ENCODE data around the gene POLA2. TPM values are rescaled to one million over a fixed set of nuclear protein-coding genes. Genes with fewer than 3 reads are reported as not detected.
A peak's percentile ranks its signal among the peaks of the same experiment; 100 is the strongest.

Gene POLA2
- total RNA-seq, 1 experiment from 2014 or later, result 8.7 TPM

DNA sequence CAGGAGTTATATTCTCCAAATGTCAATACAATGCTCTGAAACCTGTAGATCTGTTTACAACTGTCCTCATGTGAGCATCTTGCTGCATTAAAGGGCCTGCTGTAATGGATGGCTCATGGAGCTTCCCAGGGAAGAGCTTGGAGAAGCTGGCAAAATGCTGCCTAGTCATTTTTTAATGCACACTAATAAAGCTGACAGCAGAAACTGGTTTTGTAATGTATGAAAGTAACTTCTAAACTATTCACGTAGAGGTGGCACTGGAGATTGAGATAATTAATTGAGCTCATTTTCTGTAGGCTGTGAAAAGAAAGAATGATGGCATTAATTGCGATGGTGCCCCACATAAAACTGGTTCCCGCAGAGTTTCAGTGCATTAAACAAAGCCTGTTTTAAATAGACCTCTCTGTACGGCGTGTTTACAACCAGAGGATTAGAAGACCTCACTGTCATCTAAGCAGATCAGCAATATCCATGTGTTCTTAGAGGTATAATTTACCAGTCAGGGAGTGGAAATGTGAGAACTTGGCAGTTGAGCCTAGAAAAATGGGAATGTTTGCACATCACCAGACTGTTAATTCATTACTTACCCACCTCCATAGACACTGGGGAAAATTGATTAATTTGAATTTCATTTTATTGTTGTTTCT is 16.0 kb downstream of the POLA2 start:
- no peak for DNase-seq (ENCODE audit: low read depth)
- in situ Hi-C loops (cut with HindIII; ENCODE audit: low pct_unique_long_range_greater_than_20kb, low sequenced_read_pairs), result no loop called here

DNA sequence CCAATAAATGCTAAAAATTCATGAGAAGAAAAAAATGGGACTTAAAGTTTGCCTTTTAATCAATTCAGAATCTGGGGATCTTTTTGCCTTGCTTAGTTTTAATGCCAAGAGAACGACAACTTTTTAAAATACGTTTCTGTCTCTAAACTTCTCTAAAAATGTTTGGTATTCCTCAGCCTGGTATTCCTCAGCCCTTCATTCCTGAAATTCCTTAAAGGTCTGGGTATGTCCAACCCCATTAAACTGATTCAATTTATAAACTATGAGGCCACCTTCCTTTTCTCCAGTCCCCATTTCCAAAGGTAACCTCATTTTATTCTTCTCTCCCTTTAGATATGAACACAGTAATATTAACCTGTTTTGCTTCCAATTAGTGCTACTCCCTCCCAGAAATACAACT is 16.6 kb downstream of the POLA2 start:
- DNase-seq (ENCODE audit: low read depth), result no peak
- in situ Hi-C loops (cut with HindIII; ENCODE audit: low pct_unique_long_range_greater_than_20kb, low sequenced_read_pairs), result no loop called here

DNA sequence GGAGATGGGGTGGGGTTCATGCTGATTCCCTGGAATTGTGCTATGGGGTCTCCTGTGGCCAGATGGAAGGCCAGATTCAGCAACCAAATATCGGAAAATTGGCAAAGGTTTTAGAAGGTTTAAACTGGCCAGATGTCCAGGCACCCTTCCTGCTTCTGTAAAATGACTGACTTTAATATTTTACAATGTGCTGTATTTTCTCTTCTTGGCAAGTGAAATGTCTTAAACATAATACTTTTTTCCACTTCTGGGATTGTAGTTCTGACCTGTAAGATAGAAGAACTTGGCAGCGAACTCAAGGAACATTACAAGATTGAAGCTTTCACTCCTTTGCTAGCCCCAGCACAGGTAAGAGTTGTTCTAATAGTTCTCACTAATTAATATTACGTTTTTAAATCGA is 17.5 kb downstream of the POLA2 start:
- no peak for DNase-seq (ENCODE audit: low read depth)
- in situ Hi-C loops (cut with HindIII; ENCODE audit: low pct_unique_long_range_greater_than_20kb, low sequenced_read_pairs), result no loop called here

DNA sequence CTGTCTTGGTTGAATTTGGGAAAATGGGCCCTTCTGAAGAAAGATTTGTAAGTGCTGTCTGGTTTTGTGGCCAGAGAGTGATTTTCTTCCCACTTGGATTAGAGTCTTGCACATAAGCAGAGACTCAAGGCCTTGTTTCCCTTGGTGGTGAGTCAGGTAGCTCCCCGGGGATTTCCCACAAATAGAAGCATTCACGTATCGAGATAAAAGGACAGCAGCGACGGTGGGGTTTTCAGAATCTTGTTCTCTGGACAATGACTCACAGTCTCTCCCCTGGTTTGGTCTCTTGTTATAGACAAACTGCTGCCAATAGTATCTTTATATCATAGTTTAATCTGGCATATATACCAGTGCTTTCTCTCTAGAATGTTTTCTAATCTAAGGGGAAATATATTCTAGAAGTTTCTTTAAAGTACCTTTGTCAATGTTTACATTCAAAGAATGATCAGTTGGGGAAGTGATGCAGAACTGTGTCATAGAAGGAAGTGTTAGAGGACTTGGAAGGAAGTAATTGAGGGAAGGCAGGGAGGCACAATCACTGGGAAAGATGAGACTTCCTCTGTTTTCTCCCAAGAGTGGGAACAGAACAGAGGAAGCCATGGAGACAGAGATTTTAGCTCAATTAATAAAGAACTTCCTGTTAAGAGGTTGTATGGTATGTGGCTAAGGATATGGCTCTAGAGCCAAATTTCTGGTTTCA is 18.1 kb downstream of the POLA2 start:
- DNase-seq (ENCODE audit: low read depth), result peak; percentile 75
- in situ Hi-C loops (cut with HindIII; ENCODE audit: low pct_unique_long_range_greater_than_20kb, low sequenced_read_pairs), result no loop called here

DNA sequence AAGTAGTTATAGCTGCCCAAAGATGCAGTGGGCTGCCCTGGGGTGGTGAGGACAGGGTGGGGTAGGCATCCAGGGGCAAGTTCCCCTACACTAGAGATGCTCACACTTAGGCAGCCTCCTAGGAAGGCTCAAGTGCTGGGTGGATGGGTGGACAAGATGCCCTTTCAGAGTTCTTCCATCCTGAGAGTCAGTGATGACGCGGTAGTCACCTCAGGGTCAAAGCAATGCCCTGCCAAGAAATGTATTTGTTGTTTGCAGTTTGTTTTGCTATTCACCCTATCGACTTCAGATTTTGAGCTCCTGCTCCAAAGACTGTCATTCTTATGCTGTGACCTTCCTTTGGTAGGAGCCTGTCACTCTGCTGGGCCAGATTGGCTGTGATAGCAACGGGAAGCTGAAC is 18.9 kb downstream of the POLA2 start:
- in situ Hi-C loops (cut with HindIII; ENCODE audit: low pct_unique_long_range_greater_than_20kb, low sequenced_read_pairs), result no loop called here
- DNase-seq (ENCODE audit: low read depth), result no peak

DNA sequence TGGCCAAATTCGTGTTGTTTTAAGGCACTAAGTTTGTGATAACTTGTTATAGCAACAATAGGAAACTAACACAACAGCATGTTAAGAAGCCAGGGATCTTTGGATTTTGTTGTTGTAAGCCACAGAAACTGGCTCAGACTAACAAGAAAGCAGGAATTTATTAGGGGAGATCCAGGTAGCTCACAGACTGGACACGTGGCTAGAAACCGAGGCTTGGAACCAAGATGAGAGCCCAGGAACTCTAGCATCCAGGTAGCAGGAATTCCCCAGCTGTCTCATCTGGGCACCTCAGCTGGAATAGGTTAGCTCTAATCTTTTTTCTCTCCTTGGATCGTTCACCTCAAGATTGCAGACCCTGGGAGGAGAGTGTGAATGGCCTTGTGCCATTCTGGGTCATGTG is 24.9 kb downstream of the POLA2 start:
- DNase-seq (ENCODE audit: low read depth), result no peak
- in situ Hi-C loops (cut with HindIII; ENCODE audit: low pct_unique_long_range_greater_than_20kb, low sequenced_read_pairs), result no loop called here

DNA sequence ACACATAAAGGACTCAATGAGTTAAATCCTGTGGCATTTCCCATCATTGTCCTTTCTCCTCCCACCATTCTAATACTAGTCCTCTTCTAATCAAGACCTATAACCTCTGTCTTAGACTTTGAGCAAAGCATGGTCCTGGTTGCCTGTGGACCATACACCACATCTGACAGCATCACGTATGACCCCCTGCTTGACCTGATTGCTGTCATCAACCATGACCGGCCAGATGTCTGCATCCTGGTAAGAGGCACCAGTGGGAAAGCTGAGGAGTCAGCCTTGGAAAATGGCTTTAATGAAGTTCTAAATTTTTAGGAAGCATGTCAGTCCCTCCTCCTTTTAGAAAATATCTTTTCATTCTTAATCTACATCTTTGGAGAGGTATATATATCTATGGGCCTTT is 25.8 kb downstream of the POLA2 start:
- in situ Hi-C loops (cut with HindIII; ENCODE audit: low pct_unique_long_range_greater_than_20kb, low sequenced_read_pairs), result no loop called here
- no peak for DNase-seq (ENCODE audit: low read depth)

DNA sequence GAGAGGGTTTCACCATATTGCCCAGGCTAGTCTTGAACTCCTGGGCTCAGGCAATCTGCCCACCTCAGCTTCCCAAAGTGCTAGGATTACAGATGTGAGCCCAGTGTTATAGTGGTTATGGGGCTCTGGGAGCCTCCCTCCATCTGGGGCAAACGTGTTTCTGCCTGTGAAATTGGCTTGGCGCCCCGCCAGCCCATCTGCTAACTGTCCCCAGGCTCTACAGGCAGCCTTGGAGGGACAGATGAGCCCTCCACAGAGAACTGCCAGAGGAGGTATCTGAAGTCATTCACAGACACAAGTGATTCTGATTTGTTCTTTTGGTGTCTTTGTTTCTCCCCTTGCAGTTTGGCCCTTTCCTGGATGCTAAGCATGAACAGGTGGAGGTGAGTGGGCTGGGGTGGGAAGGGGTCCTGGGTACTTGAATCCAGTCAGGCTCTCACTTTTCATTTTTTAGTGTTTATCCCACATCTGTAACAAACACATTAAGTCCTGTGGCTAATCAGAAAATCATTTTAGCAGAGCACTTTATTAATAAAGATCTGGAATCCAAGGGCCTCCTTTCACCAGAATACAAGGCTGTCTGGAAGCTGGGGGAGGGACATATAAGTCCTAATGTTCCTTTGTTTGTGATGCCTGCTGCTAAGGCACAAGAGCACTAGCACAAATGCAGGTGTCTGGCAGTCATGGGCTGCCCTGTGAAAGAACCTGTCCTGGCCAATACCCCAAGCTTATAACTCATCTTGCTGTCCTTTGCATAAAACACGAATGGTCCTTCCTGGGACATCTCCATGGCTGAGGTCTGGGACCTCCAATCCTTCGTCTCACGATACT is 27.2 kb downstream of the POLA2 start:
- in situ Hi-C loops (cut with HindIII; ENCODE audit: low pct_unique_long_range_greater_than_20kb, low sequenced_read_pairs), result no loop called here
- no peak for DNase-seq (ENCODE audit: low read depth)

DNA sequence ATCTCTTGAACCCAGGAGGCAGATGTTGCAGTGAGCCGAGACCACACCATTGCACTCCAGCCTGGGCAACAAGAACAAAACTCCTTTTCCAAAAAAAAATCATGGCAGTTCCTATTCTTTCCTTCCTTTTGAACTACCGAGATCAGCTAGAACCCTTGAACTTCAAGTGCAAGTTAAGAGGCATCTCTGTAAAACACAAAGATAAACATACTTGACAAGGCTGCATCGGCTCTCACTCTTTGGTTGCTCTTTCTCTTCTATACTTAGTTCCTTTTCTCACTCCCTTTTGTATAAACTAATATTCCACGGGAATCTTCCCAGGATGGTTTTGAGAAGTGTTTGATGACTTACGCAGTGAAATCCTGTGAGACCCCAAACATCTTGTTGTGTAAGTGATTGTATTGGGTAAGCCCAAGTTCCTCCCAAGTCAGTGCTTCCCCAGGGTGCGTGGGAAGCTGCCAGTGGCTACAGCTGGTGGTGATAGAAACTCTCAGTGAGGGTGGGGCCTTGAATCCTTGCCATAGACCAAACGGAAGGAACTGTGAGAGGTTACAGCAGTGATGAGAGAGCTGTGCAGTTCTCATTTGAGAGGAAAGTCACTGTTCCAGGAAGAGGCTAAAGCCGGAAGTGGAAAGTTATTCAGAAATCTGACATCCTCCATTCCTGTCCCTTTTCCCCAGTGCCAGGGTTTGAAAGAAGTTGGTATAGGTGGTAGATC is 28.8 kb downstream of the POLA2 start:
- in situ Hi-C loops (cut with HindIII; ENCODE audit: low pct_unique_long_range_greater_than_20kb, low sequenced_read_pairs), result no loop called here
- no peak for DNase-seq (ENCODE audit: low read depth)

DNA sequence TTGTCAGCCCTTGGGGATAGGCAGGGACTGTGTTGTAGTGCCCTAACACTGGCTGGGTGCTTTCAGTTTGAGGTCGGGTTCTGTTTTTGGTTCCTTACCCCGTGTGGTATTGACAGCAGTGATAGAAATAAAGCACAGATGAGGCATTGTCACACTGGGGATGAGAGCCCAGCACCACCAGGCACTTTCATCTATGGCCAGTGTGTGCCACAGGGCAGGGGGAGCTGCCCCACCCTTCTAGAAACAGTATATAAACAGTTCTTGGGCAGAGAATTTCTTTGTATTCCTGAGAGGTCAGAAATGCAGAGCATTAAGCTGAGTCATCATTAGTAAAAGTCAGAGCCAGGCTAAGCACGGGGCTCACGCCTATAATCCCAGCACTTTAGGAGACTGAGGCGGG is 29.9 kb downstream of the POLA2 start:
- in situ Hi-C loops (cut with HindIII; ENCODE audit: low pct_unique_long_range_greater_than_20kb, low sequenced_read_pairs), result no loop called here

DNA sequence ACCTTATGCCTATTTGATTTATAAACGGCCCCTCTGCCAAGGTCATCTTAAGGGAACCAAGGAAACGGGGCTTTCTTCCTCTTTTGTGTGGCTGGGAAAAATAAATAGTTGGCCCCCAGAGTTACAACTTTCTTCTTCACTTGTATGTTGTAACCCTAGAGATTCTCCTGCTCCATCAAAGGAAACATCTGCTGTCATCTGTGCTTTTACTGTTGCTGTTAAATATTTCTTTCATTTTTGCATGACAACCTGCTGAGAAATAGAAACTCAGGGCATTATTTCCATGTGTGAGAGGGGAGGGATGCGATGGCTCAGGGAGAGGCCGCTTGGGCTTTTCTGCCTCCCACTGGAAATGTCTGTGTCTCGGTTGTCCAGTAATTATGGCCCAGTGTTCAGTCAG is 31.1 kb downstream of the POLA2 start:
- in situ Hi-C loops (cut with HindIII; ENCODE audit: low pct_unique_long_range_greater_than_20kb, low sequenced_read_pairs), result no loop called here
- DNase-seq (ENCODE audit: low read depth), result no peak

More for the DNA sequence above, 29.9 kb downstream of the POLA2 start:
- peak; percentile 47 for DNase-seq (ENCODE audit: low read depth)

DNA sequence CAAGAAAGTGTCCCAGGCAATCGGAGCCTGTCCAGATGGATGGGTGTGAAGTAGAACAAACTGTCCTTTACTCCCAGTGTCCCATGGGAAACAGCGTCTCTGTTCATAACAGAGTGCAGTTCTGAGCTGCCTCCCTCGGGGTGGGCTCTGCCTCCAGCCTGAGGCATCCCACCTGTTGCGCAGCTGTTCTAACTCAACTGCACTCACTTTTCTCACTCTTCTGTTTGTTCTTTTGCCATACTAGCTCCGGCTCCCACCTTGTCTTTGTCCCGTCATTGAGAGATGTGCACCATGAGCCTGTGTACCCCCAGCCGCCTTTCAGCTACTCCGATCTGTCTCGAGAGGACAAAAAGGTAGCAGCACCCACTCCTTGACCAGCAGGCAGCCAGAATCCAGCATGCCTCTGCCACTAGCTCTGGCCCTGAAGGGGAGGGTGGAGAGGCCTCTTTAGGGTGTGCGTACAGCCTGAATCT is 32.2 kb downstream of the POLA2 start:
- no peak for DNase-seq (ENCODE audit: low read depth)
- in situ Hi-C loops (cut with HindIII; ENCODE audit: low pct_unique_long_range_greater_than_20kb, low sequenced_read_pairs), result no loop called here

DNA sequence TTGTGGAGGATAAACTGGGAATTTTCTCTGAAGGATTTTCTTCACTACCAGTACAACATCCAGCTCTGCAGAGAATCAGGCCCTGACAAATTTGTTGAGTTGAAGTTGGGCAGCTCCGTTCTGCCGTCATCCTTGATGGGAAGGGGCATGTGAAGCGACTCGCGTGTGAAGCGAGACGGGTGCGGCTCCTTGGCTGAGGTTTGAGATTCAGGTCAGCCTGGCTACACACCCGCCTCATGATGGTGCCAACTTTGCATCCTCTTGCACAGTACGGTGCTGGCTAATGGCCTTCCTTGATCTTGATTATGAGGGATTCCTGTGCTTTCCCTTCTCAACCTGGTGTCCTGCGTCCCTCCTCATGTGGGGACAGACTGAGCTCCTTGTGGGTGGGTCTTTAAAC is 33.2 kb downstream of the POLA2 start:
- in situ Hi-C loops (cut with HindIII; ENCODE audit: low pct_unique_long_range_greater_than_20kb, low sequenced_read_pairs), result no loop called here
- DNase-seq (ENCODE audit: low read depth), result no peak

DNA sequence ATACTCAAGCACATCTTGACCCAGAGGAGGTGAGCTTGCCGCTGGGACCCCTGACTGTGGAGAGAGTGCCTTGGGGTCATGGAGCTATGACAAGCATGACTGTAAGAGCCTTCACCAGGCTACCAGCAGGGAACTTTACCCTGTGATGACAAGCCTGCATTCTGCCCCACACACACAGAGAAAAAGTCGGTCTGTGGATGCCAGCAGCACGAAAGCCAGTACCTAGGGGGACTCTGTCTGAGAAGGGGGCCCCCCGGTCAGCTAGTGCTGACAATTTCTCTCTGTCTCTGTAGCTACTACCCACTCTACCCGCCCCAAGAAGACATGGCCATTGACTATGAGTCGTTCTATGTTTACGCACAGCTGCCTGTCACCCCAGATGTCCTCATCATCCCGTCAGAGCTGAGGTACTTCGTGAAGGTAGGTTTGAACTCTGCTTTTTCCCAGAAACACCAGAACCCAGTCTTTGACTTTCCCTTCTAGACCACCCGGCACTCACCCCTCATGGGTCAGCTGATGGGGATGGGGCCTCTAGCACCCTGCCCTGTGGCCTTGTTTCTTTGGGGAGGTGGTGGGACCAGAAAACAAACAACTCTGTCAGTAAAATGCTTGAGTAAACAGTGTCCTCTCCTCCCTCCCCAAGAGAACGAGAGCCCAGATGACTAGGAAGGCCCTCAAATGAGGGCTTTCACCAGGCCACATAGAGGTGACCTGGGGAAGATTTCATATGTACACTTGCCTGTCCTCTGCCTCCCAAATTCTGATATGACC is 34.0 kb downstream of the POLA2 start:
- in situ Hi-C loops (cut with HindIII; ENCODE audit: low pct_unique_long_range_greater_than_20kb, low sequenced_read_pairs), result no loop called here
- DNase-seq (ENCODE audit: low read depth), result no peak

DNA sequence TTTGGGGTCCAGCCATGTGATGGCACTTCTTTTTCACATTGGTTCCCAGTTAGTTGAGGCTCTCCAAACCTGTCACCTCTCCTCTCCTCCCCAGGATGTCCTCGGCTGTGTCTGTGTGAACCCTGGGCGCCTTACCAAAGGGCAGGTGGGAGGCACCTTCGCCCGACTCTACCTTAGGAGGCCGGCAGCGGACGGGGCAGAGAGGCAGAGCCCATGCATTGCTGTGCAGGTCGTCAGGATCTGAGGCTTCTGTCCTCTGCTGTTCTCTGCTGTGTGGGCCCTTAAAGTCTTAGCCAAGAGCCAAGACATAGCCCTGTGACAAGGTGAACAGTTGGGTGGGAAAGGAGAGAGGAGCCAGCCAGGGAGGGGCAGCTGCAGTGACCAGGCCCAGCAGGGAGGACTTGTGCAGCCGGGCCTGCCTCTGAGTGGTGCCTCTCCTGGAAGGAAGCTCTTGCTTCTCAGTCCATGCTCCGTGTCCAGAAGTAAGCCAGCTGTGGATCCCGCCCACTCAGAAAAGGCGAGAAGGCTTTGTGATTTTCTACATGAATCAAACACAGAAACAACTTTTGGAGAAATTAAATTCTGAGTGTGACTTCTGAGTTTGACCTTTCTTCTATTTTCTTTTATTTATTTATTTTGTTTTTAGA is 35.4 kb downstream of the POLA2 start:
- no peak for DNase-seq (ENCODE audit: low read depth)
- in situ Hi-C loops (cut with HindIII; ENCODE audit: low pct_unique_long_range_greater_than_20kb, low sequenced_read_pairs), result no loop called here

DNA sequence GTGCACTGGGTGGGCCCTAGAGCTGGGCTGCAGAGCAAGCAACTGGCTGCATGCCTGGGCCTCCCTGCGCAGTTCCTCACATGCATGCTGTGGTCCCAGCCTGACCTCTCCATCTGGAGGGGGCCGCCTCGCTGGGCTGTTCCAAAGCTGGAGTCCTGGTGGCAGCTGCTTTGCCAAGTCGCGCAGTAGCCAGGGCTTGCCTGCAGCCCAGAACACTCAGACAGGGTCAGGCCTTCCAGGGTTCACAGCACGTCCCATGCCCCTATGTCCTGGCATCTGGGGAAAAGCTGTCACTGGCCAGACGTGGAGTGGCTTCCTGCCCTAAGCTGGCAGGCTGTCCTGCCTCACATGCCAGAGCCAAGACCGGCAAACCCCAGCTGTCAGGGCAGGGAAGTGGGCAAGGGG is 36.4 kb downstream of the POLA2 start:
- DNase-seq (ENCODE audit: low read depth), result no peak

DNA sequence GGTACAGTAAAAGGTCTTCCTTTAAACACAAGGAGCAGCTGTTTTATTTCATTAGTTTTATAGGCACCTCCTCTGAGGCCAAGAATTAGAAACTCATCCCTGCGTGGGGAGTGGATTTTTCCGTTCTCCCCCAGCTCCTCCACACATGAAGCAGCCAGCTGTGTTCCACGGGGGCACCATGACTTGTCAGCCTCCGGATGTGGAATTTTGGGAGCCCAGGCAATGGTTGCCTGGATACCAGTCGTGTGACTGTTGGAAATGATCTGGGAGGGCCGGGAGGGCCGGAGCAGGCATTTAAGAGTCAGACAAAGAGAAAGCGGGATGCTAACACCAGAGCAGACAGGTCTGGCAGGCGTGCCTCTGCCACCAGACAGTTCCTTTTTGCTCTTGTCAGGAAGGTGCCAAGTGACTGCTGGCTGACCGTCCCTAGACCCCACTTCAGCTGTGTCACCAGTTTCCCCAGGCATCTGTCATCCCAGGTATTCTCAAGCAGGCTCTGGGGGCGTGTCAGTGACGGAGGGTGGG is 37.0 kb downstream of the POLA2 start:
- DNase-seq (ENCODE audit: low read depth), result no peak
- in situ Hi-C loops (cut with HindIII; ENCODE audit: low pct_unique_long_range_greater_than_20kb, low sequenced_read_pairs), result no loop called here

More for the DNA sequence above, 36.4 kb downstream of the POLA2 start:
- in situ Hi-C loops (cut with HindIII; ENCODE audit: low pct_unique_long_range_greater_than_20kb, low sequenced_read_pairs), result no loop called here
